Large intestine (tissue), 3 donors: Measurements from ENCODE around the gene GPR132. TPM values are rescaled to one million over a fixed set of nuclear protein-coding genes. Genes with fewer than 3 reads are reported as not detected.

Source experiments
- DNase-seq, 2 donors: peaks; one replicate each; pipeline versions ENCODE4 v3.0.0 to v3.0.0-alpha.2; 2013
- H3K27ac ChIP-seq: one replicate; pipeline ENCODE4 v1.5.1; 2013; ENCODE audit warnings: low read length
- H3K27me3 ChIP-seq: 2 replicates; pipeline ENCODE4 v1.6.1; 2013; ENCODE audit warnings: low read length; ENCODE audit not compliant: control insufficient read depth, insufficient read depth
- H3K36me3 ChIP-seq: 2 replicates; pipeline ENCODE4 v1.6.1; 2013; ENCODE audit warnings: low read length; ENCODE audit not compliant: control insufficient read depth, insufficient read depth
- H3K4me1 ChIP-seq: one replicate; pipeline ENCODE4 v1.6.1; 2013; ENCODE audit warnings: low read length; ENCODE audit not compliant: control insufficient read depth, insufficient read depth
- H3K4me3 ChIP-seq: one replicate; pipeline ENCODE4 v1.5.1; 2013; ENCODE audit warnings: low read length
- H3K9me3 ChIP-seq: one replicate; pipeline ENCODE4 v1.6.1; 2013; ENCODE audit warnings: mild to moderate bottlenecking, low read depth, low read length, moderate library complexity; ENCODE audit not compliant: control insufficient read depth
- WGBS: methylation state at CpG from one replicate; pipeline ENCODE4 v1.1.5; 2013; ENCODE audit warnings: low lambda C conversion rate; ENCODE audit not compliant: insufficient coverage; 5-methylcytosine and 5-hydroxymethylcytosine counted together
- polyA plus RNA-seq: library from polyadenylated mRNA; unstranded; fragments of 120-200 nt; gene quantifications from one replicate; pipeline ENCODE4 v1.2.1, GENCODE V29; 2013

The GPR132 gene
- polyA plus RNA-seq, 1 donor, result 1.5 TPM

DNA sequence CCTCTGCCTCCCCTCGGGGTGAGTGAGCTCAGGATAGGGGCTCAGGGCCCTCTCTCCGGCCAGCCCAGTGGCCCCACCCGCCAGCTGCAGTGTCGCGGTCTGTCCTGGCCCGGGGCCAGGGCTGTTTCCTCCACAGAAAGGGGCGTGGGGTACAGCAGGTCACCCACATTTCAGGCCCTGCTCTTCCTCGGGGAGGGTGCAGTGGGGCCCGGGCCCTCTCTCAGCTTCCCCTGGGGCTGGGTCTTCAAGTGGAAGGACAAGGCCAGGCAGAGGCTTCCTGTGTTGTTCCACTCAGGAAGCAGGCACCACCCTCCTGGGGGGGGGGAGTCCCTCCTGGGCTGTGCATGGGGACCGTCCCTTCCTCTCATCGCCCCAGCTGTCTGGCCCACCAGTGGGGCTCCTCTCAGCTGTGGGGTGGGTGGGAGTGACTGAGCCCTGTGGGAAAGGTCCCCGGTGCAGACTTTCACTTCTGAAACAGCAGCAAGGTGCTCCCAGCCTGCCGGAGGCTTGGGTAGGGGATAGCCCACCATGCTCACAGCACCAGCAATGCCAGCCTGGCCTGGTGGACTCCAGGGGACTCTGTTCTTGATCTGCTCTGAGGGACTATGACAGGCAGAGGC, 3.7 kb downstream of the GPR132 start:
- Histone ChIP-seq H3K27ac (no peak overlapping the region), H3K27me3 (no peaks in the 10 kb centered on the region), H3K4me1 (peaks cover 25% of the 10 kb centered on the region), H3K9me3 (no peaks in the 10 kb centered on the region), H3K36me3 (no peaks in the 10 kb centered on the region), H3K4me3 (no peak overlapping the region)
- WGBS, result no CpG with 5 or more reads among the region's 13 CpGs
- peak in 1 of 2 donors; percentile 28 for DNase-seq

DNA sequence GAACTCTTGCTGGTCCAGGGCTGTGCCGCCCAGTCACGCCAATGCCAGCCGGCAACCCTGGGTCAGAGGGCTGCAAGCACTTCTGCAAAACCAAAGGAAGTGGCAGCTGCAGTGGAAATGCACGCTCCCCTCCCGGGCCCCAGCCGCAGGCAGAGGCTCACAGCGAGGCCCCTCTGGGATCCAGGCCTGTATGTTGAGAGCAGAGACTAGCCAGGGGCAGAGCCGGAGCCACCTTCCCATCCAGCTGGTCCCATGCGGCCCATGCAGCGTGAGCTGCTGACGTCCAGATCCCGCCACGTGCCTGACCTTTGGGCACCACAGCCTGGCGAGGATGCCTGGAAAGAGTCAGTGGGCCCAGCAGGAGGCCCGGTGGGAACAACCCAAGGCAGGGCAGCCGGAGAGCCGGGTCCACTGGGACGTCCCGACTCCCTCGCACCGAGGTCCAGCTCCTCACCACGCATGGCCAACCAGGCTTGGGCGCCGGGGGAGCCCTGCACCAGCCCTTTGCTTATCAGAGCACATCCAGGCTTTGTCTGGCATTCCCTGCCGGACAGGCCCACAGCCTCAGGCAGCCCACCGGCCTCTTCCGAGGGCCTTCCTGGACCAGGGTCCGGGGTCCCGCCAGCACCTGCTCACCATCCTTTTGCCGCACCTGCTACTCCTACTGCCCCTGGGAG, 4.3 kb downstream of the GPR132 start:
- H3K4me1 ChIP-seq, result peaks cover 25% of the 10 kb centered on the region
- no CpG with 5 or more reads among the region's 30 CpGs for WGBS
- H3K27ac ChIP-seq, result no peak overlapping the region
- H3K4me3 ChIP-seq, result no peak overlapping the region
- DNase-seq, result no peak
- no peaks in the 10 kb centered on the region for H3K27me3 ChIP-seq
- H3K36me3 ChIP-seq, result no peaks in the 10 kb centered on the region
- no peaks in the 10 kb centered on the region for H3K9me3 ChIP-seq

DNA sequence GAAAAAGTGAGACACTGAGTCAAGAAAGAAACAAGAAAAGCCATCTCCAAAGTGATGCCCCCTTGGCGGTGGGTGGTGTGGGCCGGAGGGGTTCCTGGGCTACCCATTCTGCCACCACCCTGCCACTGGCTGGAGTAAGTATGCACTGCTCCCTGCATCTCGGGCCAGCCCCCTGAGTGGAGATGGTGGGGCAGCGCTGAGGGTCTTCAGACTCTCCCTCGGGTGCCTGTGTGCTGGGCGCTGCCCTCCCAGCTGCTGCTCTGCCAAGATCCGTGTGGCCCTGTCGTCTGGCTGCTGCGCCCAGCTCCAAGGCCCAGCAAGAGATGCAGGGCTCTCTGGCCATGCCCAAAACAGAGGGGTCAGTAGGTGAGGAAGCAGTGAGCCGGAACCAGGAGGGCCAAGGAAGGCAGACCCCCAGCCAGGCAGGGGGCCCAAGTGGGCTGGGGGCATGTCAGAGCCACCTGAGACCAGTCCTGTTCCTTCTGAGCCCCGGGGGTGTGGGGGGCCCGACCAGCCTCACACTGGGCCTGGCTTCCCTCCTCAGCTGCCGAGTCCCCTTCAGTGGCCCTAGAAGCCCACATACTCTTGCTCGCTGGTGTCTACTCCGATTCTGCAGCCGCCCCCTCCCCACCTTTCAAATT, 5.2 kb downstream of the GPR132 start:
- H3K27ac ChIP-seq, result no peak overlapping the region
- DNase-seq, result no peak
- H3K9me3 ChIP-seq, result no peaks in the 10 kb centered on the region
- H3K36me3 ChIP-seq, result no peaks in the 10 kb centered on the region
- H3K4me1 ChIP-seq, result peaks cover 17% of the 10 kb centered on the region
- H3K4me3 ChIP-seq, result no peak overlapping the region
- H3K27me3 ChIP-seq, result no peaks in the 10 kb centered on the region
- WGBS, result 80% methylated on average over 1 of the region's 16 CpGs

DNA sequence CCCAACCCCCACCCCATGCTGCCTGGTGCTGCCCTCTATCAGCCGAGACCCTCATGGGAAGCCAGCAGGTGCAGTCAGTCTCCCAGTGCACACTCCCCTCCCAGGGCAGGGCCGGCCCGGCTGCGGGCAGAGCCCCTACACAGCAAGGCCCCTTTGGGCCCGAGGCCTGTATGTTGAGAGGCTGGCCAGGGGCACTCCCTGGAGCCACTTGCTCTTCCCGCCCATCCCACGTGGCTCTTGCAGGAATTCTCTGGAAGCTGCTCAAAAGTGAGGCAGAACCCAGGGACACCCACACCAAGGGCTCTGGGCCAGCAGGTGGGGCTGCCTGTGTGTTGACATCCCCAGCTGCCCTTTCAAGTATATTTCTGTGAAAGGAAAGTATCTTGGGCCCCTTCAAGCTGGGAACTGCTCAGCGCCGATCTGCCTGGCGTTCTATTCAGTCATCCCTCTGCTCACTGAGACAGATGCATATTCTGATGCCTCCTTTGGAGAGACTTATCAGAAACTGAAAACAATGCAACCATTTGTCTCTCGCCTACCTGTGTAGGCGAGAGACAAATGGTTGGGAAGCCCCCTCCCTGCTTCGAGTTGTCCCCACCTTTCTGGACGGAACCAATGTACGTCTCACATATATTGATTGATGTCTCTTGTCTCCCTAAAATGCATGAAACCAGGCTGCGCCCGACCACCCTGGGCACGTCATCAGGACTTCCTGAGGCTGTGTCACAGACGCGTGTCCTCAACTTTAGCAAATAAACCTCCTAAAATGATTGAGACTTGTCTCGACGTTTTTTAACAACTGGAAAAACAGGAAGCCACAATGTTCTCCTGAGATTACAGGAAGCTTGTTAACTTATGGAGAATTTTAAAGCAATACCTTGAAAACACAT, 6.0 kb downstream of the GPR132 start:
- Histone ChIP-seq H3K9me3 (no peaks in the 10 kb centered on the region), H3K4me1 (peaks cover 10% of the 10 kb centered on the region), H3K36me3 (no peaks in the 10 kb centered on the region), H3K4me3 (no peak overlapping the region), H3K27ac (no peak overlapping the region), H3K27me3 (no peaks in the 10 kb centered on the region)
- WGBS, result 75% methylated on average over 2 of the region's 22 CpGs
- DNase-seq, result no peak

DNA sequence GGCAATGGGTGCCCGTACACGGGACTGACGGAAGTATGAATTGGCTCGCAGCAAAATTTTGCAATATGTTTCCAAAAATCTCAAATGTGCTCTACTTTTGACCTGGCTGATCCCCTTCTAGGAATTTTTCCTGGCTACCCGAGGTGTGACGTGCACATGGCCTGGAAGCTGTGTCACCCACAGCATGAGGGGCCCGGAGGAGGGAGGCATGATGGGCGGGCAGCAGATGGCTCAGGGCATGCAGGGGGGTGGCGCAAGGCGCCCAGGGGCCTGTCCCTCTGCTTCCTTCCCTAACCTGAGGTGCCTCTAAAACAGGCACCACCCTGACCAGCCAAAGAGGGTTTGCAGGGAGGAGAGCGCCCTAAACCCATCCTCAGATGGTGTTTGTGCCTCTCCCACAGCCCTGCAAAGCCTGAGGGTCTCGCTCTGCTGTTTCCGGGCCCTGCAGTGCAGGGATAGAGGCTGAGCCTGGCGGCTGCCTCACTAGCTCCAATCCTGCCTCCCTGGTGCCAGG, 6.7 kb downstream of the GPR132 start:
- Histone ChIP-seq H3K9me3 (no peaks in the 10 kb centered on the region), H3K27ac (no peak overlapping the region), H3K27me3 (no peaks in the 10 kb centered on the region), H3K4me1 (peaks cover 10% of the 10 kb centered on the region), H3K36me3 (no peaks in the 10 kb centered on the region), H3K4me3 (no peak overlapping the region)
- no peak for DNase-seq
- WGBS, result no CpG with 5 or more reads among the region's 14 CpGs

DNA sequence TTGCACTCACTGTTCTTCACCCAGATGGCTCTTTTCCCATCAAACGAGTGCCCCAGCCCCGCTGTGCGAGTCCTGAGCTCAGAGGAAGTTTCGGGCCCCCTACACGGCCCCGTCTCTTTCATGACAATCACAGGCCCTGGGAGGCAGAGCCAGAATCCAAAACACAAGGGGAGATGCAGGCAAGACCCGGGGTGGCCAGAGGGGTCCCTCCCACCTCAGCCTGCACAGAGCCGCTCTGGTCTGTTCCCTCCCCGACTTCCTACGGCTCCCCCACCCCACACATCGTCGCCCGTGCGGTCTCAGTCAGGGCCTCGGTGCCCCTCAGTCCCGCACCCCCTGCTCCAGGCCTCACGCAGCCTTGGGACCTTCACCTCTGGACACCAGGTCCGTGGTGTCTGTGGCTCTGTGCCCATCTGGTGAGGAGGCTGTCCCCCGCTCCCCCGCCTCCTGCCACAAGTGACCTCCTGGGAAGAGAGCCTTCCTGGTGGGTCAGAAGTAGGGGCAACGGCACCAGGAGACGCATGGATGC, 8.9 kb downstream of the GPR132 start:
- H3K4me3 ChIP-seq, result no peak overlapping the region
- H3K27ac ChIP-seq, result no peak overlapping the region
- no CpG with 5 or more reads among the region's 22 CpGs for WGBS
- H3K36me3 ChIP-seq, result no peaks in the 10 kb centered on the region
- H3K9me3 ChIP-seq, result peaks cover 4% of the 10 kb centered on the region
- peaks cover 5% of the 10 kb centered on the region for H3K4me1 ChIP-seq
- H3K27me3 ChIP-seq, result no peaks in the 10 kb centered on the region
- no peak for DNase-seq

DNA sequence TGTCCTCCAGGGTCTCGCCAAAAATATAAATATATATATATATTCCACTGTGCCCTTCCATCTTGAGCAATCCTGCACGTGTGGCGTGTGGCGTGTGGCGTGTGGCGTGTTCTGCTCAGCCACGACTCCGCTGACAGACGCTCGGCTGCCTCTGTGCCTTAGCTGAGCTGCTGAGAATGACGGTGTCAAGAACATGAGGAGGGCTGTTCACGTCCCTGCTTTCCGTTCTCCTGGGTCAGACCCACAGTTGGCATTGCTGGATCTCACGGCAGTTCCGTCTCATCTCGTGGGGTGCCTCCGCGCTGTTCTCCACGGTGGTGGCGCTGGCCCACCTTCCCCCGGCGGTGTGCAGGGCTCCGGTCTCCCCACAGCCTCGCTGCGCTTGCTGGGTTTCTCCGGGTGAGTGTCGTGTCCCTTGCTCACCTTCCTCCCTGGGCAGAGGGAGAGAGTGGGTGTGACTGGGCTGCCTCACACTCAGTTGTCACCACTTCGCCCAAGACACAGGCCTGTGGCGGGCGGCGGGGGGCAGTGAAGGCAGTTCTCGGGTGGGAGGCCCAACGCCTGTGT, 9.4 kb downstream of the GPR132 start:
- peaks cover under 1% of the 10 kb centered on the region for H3K4me1 ChIP-seq
- H3K27ac ChIP-seq, result no peak overlapping the region
- WGBS, result no CpG with 5 or more reads among the region's 33 CpGs
- H3K4me3 ChIP-seq, result no peak overlapping the region
- H3K36me3 ChIP-seq, result no peaks in the 10 kb centered on the region
- no peaks in the 10 kb centered on the region for H3K27me3 ChIP-seq
- DNase-seq, result no peak
- peaks cover 4% of the 10 kb centered on the region for H3K9me3 ChIP-seq

DNA sequence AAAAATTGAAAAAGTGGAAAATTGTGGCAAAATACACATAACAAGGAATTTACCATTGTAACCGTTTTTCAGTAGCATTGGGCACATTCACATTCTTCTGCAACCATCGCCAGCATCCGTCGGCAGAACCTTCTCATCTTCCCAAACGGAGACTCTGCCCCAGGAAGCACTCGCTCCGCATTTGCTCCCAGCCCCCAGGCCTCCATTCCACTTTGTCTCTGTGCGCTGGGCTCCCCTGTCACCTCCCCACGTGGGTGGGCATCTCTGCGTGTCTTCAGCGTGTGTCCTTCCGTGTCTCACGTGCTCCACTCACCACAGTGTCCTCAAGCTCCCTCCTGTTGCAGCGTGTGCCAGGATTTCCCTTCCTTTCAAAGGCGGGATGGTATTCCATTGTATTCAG, 9.9 kb downstream of the GPR132 start:
- DNase-seq, result no peak
- Histone ChIP-seq H3K4me3 (no peak overlapping the region), H3K36me3 (no peaks in the 10 kb centered on the region), H3K27me3 (no peaks in the 10 kb centered on the region), H3K27ac (no peak overlapping the region), H3K4me1 (peaks cover 6% of the 10 kb centered on the region), H3K9me3 (peaks cover 4% of the 10 kb centered on the region)
- 80% methylated on average over 1 of the region's 15 CpGs for WGBS

DNA sequence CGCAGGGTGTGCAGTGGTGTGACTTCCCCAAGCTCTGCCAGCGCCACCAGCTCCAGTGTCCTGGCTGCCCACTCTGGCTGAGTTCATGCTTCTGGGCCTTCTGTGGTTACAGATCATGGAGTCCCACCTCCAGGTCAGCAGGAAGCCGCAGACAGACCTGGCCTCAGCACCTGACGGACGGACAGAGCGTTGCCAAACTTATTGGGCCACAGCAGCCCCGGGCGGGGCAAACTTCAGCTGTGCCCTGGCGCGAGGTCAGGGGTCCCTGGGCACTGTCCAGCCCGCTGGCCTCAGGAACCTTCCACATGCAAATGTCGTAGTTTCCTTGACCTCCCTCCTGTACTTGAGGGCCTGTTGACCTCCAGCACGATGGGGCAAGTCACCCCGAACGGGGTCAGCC, 11.2 kb downstream of the GPR132 start:
- H3K27ac ChIP-seq, result no peak overlapping the region
- H3K36me3 ChIP-seq, result no peaks in the 10 kb centered on the region
- H3K27me3 ChIP-seq, result no peaks in the 10 kb centered on the region
- WGBS, result 100% methylated on average over 3 of the region's 15 CpGs
- peaks cover 7% of the 10 kb centered on the region for H3K4me1 ChIP-seq
- no peak overlapping the region for H3K4me3 ChIP-seq
- H3K9me3 ChIP-seq, result peaks cover 4% of the 10 kb centered on the region
- no peak for DNase-seq
